VCaP (cell line): ENCODE results near the gene ALG12.

Source experiments
- H3K27ac ChIP-seq: fragments of 450-650 bp; 2 replicates; pipeline ENCODE4 v1.5.1; 2017
- TF ChIP-seq, protein P1 (sequence below): fragments of 450-650 bp; conservative IDR thresholded peaks from 2 replicates; pipeline ENCODE4 v1.5.1; 2017; ENCODE audit warnings: mild to moderate bottlenecking, moderate library complexity

ALG12 gene

DNA sequence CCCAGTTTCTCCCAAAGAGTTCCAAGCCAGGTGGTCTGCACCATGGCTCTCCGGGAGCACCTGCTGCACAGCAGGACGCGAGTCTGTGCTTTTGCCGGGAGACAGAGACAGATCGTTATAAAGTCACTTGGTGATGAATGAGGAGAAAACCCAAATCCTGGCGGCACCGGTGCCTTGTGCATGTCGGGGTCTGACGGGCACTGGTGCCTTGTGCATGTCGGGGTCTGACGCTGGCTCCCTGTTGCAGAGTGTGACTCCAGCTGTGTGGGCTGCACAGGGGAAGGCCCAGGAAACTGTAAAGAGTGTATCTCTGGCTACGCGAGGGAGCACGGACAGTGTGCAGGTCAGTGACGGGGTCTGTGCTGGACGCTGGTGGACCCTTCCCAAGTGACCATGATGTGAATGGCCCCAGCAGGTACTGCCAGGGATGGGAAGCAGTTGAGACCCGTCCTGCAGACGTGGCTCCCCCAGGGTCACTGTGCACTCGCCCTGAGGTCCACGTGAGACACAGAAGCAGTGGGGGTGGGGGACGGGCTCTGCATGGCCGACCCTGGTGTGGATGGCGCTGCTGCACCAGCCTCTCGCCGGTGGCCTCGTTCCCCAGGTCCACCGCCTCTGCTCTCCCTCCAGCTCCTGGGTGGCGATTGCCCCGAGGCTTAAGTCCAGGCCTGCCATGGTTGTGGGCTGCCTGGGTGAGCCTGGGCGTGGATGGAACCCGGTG lies 6.0 kb upstream of the ALG12 start:
- no peak overlapping the region for H3K27ac ChIP-seq
- TF ChIP-seq, protein P1, sequence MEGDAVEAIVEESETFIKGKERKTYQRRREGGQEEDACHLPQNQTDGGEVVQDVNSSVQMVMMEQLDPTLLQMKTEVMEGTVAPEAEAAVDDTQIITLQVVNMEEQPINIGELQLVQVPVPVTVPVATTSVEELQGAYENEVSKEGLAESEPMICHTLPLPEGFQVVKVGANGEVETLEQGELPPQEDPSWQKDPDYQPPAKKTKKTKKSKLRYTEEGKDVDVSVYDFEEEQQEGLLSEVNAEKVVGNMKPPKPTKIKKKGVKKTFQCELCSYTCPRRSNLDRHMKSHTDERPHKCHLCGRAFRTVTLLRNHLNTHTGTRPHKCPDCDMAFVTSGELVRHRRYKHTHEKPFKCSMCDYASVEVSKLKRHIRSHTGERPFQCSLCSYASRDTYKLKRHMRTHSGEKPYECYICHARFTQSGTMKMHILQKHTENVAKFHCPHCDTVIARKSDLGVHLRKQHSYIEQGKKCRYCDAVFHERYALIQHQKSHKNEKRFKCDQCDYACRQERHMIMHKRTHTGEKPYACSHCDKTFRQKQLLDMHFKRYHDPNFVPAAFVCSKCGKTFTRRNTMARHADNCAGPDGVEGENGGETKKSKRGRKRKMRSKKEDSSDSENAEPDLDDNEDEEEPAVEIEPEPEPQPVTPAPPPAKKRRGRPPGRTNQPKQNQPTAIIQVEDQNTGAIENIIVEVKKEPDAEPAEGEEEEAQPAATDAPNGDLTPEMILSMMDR: no peak

DNA sequence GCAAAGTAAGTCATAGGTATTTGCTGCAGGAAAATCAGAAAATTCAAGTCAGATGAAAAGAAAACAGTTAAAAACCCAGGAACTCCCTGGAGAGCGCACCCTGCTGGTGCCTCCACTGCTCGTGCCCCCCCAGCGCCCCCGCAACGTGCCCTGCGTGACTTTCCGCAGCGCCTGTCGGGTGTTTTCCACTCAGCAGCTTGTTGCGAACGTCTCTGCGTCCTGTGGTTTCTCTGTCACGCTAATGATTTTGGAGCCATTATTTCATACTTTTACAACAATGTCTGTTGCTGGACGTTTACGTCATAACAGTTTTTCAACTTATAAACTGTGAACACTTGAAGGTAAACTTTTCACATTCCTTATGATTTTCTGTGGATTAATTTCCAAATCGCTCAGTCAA lies 5.2 kb upstream of the ALG12 start:
- H3K27ac ChIP-seq: no peak overlapping the region
- TF ChIP-seq, protein P1: no peak

GRCh38 chr22:49922926-49923325 lies 4.7 kb upstream of the ALG12 start:
- TF ChIP-seq, protein P1: no peak
- H3K27ac ChIP-seq: no peak overlapping the region

DNA sequence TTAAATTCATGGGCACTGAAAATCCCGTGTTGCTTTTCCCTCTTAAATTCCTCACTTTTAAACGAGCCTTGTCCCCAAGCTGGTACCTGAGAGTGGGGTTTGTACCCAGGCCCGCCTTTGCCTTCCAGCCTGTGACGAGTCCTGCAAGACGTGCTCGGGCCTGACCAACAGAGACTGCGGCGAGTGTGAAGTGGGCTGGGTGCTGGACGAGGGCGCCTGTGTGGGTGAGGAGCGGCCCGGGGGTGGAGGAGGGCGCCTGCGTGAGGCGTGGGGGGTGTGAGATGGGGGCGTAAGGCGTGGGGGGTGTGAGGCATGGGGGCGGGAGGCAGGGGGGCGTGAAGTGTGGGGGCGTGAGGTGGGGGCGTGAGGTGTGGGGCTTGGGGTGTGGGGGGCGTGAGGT lies 4.2 kb upstream of the ALG12 start:
- TF ChIP-seq, protein P1: no peak

GRCh38 chr22:49921508-49922278 lies 3.5 kb upstream of the ALG12 start:
- TF ChIP-seq, protein P1: no peak
- H3K27ac ChIP-seq: no peak overlapping the region

More for the DNA sequence above, 4.2 kb upstream of the ALG12 start:
- H3K27ac ChIP-seq: no peak overlapping the region

DNA sequence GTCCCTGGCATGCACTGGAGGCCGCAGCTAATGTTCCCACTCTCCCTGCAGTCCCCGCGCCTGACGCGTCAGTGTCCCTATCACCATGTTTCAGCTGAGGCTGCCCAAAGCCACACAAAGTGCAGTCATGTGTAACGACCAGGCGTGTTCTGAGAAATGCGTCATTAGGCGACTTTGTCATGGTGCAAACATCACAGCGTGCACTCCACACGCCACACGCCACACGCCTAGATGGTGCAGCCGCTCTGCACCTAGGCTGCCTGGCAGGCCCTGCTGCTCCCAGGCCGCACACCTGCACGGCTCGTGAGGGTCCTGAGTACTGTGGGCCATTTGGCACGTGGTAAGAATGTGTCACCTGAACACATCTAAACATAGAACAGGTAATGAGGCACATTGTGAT lies 2.6 kb upstream of the ALG12 start:
- H3K27ac ChIP-seq: no peak overlapping the region
- TF ChIP-seq, protein P1: no peak
